Astrocyte (in vitro differentiated cells and primary cell): ENCODE data around the gene GPATCH3. TPM values are rescaled to one million over a fixed set of nuclear protein-coding genes. Genes with fewer than 3 reads are reported as not detected.

Experiments
- DNase-seq: peaks from one replicate; pipeline ENCODE4 v3.0.0-alpha.2; 2010; ENCODE audit warnings: low read depth
- FAIRE-seq: peaks from 2 replicates; lab custom pipeline; 2011; peaks lifted over from hg19 to GRCh38; lab: Jason Lieb, UNC
- H2AFZ ChIP-seq: 2 replicates; pipeline ENCODE4 v1.6.0; 2012; ENCODE audit warnings: low read depth, low read length, inconsistent platforms
- H3K27ac ChIP-seq: 2 replicates; pipeline ENCODE4 v1.5.1; 2011; ENCODE audit warnings: low read depth, low read length, inconsistent platforms
- H3K27me3 ChIP-seq: 2 replicates; pipeline ENCODE4 v1.6.0; 2011; ENCODE audit warnings: low read length, inconsistent platforms; ENCODE audit not compliant: insufficient read depth
- H3K36me3 ChIP-seq: 2 replicates; pipeline ENCODE4 v1.5.1; 2011; ENCODE audit warnings: low read length, inconsistent platforms; ENCODE audit not compliant: insufficient read depth
- H3K4me1 ChIP-seq: 2 replicates; pipeline ENCODE4 v1.5.1; 2011; ENCODE audit warnings: low read length, inconsistent platforms; ENCODE audit not compliant: insufficient read depth
- H3K4me2 ChIP-seq: 2 replicates; pipeline ENCODE4 v1.6.0; 2012; ENCODE audit warnings: low read length, inconsistent platforms
- H3K4me3 ChIP-seq: 2 replicates; pipeline ENCODE4 v1.5.1; 2011; ENCODE audit warnings: low read depth, mild to moderate bottlenecking, low read length, inconsistent platforms; ENCODE audit not compliant: insufficient read depth
- H3K79me2 ChIP-seq: 2 replicates; pipeline ENCODE4 v1.6.0; 2012; ENCODE audit warnings: mild to moderate bottlenecking, low read length, inconsistent platforms; ENCODE audit not compliant: insufficient read depth
- H3K9ac ChIP-seq: 2 replicates; pipeline ENCODE4 v1.6.0; 2012; ENCODE audit warnings: mild to moderate bottlenecking, low read length, inconsistent platforms
- H3K9me3 ChIP-seq: 2 replicates; pipeline ENCODE4 v1.5.1; 2012; ENCODE audit warnings: low read depth, mild to moderate bottlenecking, low read length, inconsistent platforms; ENCODE audit not compliant: insufficient read depth
- H4K20me1 ChIP-seq: 2 replicates; pipeline ENCODE4 v1.6.0; 2012; ENCODE audit warnings: low read length, inconsistent platforms; ENCODE audit not compliant: insufficient read depth
- H3K27ac Mint-ChIP-seq: one replicate; pipeline ENCODE4 v1.8.0; 2021; ENCODE audit warnings: mild to moderate bottlenecking, mixed read lengths; ENCODE audit not compliant: unreplicated experiment
- H3K27me3 Mint-ChIP-seq: one replicate; pipeline ENCODE4 v1.8.0; 2021; ENCODE audit warnings: low read depth, mixed read lengths; ENCODE audit not compliant: unreplicated experiment
- H3K36me3 Mint-ChIP-seq: one replicate; pipeline ENCODE4 v1.8.0; 2021; ENCODE audit warnings: low read depth, mixed read lengths; ENCODE audit not compliant: unreplicated experiment
- H3K4me1 Mint-ChIP-seq: one replicate; pipeline ENCODE4 v1.8.0; 2021; ENCODE audit warnings: low read depth, mixed read lengths; ENCODE audit not compliant: unreplicated experiment
- H3K4me3 Mint-ChIP-seq: one replicate; pipeline ENCODE4 v1.8.0; 2021; ENCODE audit warnings: mild to moderate bottlenecking, moderate library complexity, mixed read lengths; ENCODE audit not compliant: unreplicated experiment
- H3K9me3 Mint-ChIP-seq: one replicate; pipeline ENCODE4 v1.8.0; 2021; ENCODE audit warnings: mild to moderate bottlenecking, mixed read lengths; ENCODE audit not compliant: unreplicated experiment
- EZH2 ChIP-seq: IDR thresholded peaks from 2 replicates; pipeline ENCODE4 v1.6.1; 2012; ENCODE audit warnings: mild to moderate bottlenecking, low read length, inconsistent platforms; ENCODE audit not compliant: insufficient read depth
- total RNA-seq: library from RNA; stranded (reverse); gene quantifications from 2 replicates; pipeline ENCODE4 v1.2.1, GENCODE V29; 2021
- TF ChIP-seq, protein P1 (sequence below): IDR thresholded peaks from 2 replicates; pipeline ENCODE4 v1.5.1; 2011; ENCODE audit warnings: low read depth, mild to moderate bottlenecking, inconsistent platforms, low read length, moderate library complexity; ENCODE audit not compliant: insufficient read depth

Gene GPATCH3
- total RNA-seq, 1 donor from 2014 or later: 12.8 TPM

DNA sequence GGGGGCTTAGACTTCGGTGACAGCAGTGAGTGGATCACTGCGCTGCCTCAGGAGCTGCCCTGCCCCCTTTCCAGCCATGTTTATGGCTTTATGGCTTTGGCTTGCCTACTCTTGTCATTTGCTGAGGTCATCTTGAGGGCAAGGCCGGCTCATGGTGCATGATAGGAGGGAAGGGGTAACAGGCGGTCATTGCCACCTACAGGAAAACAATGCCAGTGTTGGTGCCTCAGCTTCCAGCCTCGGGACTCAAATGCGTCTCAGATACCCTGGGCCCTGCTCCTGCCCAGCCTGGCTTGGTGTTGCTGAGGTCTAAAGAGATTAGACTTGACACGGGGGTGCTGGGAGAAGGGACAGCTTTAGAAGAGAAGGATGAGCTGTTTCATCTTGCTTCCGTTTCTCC lies 45.5 kb upstream of the GPATCH3 start:
- Mint-ChIP-seq H3K27ac (no peak overlapping the region), H3K4me3 (no peak overlapping the region), H3K36me3 (peaks cover 36% of the 10 kb centered on the region), H3K27me3 (no peaks in the 10 kb centered on the region), H3K9me3 (peaks cover under 1% of the 10 kb centered on the region), H3K4me1 (peaks cover 2% of the 10 kb centered on the region)
- no peak for FAIRE-seq
- Histone ChIP-seq H3K79me2 (peaks cover 9% of the 10 kb centered on the region), H3K36me3 (peaks cover 33% of the 10 kb centered on the region), H3K4me2 (no peak overlapping the region), H3K9me3 (no peaks in the 10 kb centered on the region), H3K27ac (no peak overlapping the region), H3K4me1 (no peaks in the 10 kb centered on the region), H2AFZ (no peak overlapping the region), H3K27me3 (no peaks in the 10 kb centered on the region), H3K4me3 (no peak overlapping the region), H3K9ac (no peak overlapping the region), H4K20me1 (no peaks in the 10 kb centered on the region)
- no peak for DNase-seq
- TF ChIP-seq, protein P1, sequence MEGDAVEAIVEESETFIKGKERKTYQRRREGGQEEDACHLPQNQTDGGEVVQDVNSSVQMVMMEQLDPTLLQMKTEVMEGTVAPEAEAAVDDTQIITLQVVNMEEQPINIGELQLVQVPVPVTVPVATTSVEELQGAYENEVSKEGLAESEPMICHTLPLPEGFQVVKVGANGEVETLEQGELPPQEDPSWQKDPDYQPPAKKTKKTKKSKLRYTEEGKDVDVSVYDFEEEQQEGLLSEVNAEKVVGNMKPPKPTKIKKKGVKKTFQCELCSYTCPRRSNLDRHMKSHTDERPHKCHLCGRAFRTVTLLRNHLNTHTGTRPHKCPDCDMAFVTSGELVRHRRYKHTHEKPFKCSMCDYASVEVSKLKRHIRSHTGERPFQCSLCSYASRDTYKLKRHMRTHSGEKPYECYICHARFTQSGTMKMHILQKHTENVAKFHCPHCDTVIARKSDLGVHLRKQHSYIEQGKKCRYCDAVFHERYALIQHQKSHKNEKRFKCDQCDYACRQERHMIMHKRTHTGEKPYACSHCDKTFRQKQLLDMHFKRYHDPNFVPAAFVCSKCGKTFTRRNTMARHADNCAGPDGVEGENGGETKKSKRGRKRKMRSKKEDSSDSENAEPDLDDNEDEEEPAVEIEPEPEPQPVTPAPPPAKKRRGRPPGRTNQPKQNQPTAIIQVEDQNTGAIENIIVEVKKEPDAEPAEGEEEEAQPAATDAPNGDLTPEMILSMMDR: no peak
- no peak for TF ChIP-seq EZH2

DNA sequence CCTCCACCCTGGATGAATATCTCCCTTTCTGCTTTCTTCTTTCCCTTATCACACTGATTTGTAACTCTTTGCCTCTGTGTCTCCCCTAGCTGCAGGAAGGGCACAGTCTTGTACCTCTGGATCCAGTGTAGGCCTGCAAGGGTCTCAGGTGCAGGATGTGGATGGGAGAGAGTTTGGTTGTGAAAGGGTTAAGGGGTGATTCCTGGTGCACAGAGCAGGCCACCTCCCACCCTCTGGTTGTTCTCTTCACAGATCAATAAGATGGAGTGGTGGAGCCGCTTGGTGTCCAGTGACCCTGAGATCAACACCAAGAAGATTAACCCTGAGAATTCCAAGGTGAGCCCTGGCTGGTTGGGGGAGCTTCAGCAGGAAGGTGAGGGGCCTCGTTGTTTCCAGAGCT lies 44.9 kb upstream of the GPATCH3 start:
- no peak overlapping the region for H3K4me3 Mint-ChIP-seq
- H3K9me3 ChIP-seq: no peaks in the 10 kb centered on the region
- no peaks in the 10 kb centered on the region for H3K27me3 ChIP-seq
- H3K9ac ChIP-seq: no peak overlapping the region
- H3K27me3 Mint-ChIP-seq: no peaks in the 10 kb centered on the region
- H4K20me1 ChIP-seq: no peaks in the 10 kb centered on the region
- TF ChIP-seq, protein P1: no peak
- TF ChIP-seq EZH2: no peak
- peaks cover 9% of the 10 kb centered on the region for H3K79me2 ChIP-seq
- DNase-seq: no peak
- peaks cover 36% of the 10 kb centered on the region for H3K36me3 Mint-ChIP-seq
- H2AFZ ChIP-seq: no peak overlapping the region
- H3K27ac Mint-ChIP-seq: no peak overlapping the region
- H3K27ac ChIP-seq: no peak overlapping the region
- peaks cover 6% of the 10 kb centered on the region for H3K4me1 Mint-ChIP-seq
- H3K4me1 ChIP-seq: peaks cover 3% of the 10 kb centered on the region
- H3K4me2 ChIP-seq: no peak overlapping the region
- peaks cover 33% of the 10 kb centered on the region for H3K36me3 ChIP-seq
- no peak for FAIRE-seq
- no peaks in the 10 kb centered on the region for H3K9me3 Mint-ChIP-seq
- no peak overlapping the region for H3K4me3 ChIP-seq

DNA sequence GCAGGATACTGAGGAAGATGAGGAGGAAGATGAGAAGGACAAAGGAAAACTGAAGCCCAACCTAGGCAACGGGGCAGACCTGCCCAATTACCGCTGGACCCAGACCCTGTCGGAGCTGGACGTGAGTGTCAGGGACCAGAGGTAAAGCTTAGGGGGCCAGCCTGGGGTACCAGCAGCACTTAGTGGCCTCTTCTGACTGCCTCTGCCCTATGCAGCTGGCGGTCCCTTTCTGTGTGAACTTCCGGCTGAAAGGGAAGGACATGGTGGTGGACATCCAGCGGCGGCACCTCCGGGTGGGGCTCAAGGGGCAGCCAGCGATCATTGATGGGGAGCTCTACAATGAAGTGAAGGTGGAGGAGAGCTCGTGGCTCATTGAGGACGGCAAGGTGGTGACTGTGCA lies 42.4 kb upstream of the GPATCH3 start:
- H3K79me2 ChIP-seq: peaks cover 32% of the 10 kb centered on the region
- H2AFZ ChIP-seq: no peak overlapping the region
- Mint-ChIP-seq H3K27ac (peak overlapping the region; percentile 75), H3K4me1 (peaks cover 10% of the 10 kb centered on the region), H3K9me3 (no peaks in the 10 kb centered on the region), H3K4me3 (no peak overlapping the region), H3K27me3 (no peaks in the 10 kb centered on the region), H3K36me3 (peaks cover 32% of the 10 kb centered on the region)
- DNase-seq (no peak), FAIRE-seq (no peak)
- H3K4me2 ChIP-seq: no peak overlapping the region
- H3K9ac ChIP-seq: no peak overlapping the region
- H3K27me3 ChIP-seq: no peaks in the 10 kb centered on the region
- H3K4me1 ChIP-seq: peaks cover 10% of the 10 kb centered on the region
- H3K9me3 ChIP-seq: no peaks in the 10 kb centered on the region
- no peak overlapping the region for H3K27ac ChIP-seq
- H3K4me3 ChIP-seq: no peak overlapping the region
- no peaks in the 10 kb centered on the region for H4K20me1 ChIP-seq
- H3K36me3 ChIP-seq: peaks cover 33% of the 10 kb centered on the region
- no peak for TF ChIP-seq EZH2
- TF ChIP-seq, protein P1: no peak
